ENCODE data around the gene GMIP. TPM values are rescaled to one million over a fixed set of nuclear protein-coding genes. Genes with fewer than 3 reads are reported as not detected.
A peak's percentile ranks its signal among the peaks of the same experiment; 100 is the strongest.
"Not testable (repeated sequence)": the region's sequence is repeated elsewhere in the genome, so short reads cannot be mapped to it uniquely, and the experiment has no call there.

The GMIP gene
- polyA plus RNA-seq, 3 donors from 2014 or later: 38.9 to 84.4 (median 40.0) TPM

DNA sequence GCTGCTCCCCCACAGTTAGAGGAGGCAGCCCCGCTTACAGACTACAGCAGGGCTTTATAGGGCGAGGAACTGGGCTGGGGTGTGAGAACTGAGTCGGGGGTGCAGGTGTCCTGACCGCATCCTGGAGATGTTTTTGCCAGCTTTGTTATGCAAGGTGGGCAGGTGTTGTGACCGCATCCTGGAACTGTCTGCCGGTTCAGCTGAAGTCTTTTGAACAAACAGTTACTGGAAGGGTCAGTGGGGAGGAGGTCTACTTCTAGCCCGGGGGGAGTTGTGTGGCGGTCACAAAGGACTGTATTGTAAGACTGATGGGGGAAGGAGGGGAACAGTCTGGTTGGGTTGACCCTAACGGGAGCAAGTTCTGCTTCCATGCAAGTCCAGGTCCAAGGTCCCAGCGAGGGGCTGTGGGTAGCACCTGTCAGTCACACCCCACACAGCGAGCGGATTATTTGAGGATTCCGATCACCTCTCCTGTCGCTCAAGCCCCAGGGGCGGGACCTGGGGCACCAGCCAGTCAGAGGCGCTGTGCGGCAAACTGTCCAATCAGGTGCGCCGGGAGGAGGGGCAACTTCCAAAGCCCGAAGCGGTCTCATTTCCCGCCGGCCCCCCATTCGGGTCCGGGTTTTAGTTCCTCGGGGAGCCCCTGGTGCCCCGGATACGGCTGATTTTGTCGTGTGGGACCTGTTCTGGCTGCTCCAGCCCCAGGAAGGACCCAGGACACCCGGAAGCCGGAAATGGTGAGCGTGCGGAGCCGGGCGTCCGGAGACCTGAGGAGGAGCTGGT is 25.0 kb upstream of the GMIP start, which contains the start of gene ZNF101:
Gene ZNF101 (plus strand): TSS at position 610 of the 783 bp plus-strand sequence. CDS start 125 bp downstream, at position 735.
- H3K36me3 Mint-ChIP-seq: peaks cover 0 to 12% (median 0%) of the 10 kb centered on the region in 3 donors
- H3K27ac Mint-ChIP-seq: peak within 1 kb of the TSS; percentile 90 to 98 (median 96)
- H3K27me3 Mint-ChIP-seq (ENCODE audit: low read depth in 3 of 3): peaks cover 16 to 30% (median 17%) of the 10 kb centered on the region in 3 donors
- H3K4me3 Mint-ChIP-seq: peak within 1 kb of the TSS; percentile 87 to 95 (median 91)
- peaks cover 0 to 4% (median 2%) of the 10 kb centered on the region in 6 donors for H3K9me3 Mint-ChIP-seq
- DNase-seq: peak; percentile 92 to 94 (median 93)
- H3K4me1 Mint-ChIP-seq: peaks cover 44 to 50% of the 10 kb centered on the region in 2 donors

DNA sequence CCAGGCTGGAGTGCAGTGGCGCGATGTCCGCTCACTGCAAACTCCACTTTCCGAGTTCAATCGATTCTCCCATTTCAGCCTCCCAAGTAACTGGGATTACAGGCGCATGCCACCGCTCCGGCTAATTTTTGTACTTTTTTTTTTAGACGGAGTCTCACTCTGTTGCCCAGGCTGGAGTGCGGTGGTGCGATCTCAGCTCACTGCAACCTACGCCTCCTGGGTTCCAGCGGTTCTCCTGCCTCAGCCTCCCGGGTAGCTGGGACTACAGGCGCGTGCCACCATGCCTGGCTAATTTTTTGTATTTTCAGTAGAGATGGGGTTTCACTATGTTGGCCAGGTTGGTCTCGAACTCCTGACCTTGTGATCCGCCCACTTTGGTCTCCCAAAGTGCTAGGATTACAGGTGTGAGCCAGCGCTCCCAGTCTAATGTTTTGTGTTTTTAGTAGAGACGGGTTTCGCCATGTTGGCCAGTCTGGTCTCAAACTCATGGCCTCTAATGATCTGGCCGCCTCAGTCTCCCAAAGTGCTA is 22.0 kb upstream of the GMIP start:
- not testable (repeated sequence) for H3K9me3 Mint-ChIP-seq, H3K36me3 Mint-ChIP-seq, DNase-seq
- H3K4me1 Mint-ChIP-seq: peaks cover 52 to 54% of the 10 kb centered on the region in 2 donors
- H3K4me3 Mint-ChIP-seq: peak overlapping the region; percentile 14 to 33 (median 27)
- peak overlapping the region in 3 of 6 donors; percentile 24 to 64 (median 53) for H3K27ac Mint-ChIP-seq
- peaks cover 19 to 30% (median 20%) of the 10 kb centered on the region in 3 donors for H3K27me3 Mint-ChIP-seq (ENCODE audit: low read depth in 3 of 3)

DNA sequence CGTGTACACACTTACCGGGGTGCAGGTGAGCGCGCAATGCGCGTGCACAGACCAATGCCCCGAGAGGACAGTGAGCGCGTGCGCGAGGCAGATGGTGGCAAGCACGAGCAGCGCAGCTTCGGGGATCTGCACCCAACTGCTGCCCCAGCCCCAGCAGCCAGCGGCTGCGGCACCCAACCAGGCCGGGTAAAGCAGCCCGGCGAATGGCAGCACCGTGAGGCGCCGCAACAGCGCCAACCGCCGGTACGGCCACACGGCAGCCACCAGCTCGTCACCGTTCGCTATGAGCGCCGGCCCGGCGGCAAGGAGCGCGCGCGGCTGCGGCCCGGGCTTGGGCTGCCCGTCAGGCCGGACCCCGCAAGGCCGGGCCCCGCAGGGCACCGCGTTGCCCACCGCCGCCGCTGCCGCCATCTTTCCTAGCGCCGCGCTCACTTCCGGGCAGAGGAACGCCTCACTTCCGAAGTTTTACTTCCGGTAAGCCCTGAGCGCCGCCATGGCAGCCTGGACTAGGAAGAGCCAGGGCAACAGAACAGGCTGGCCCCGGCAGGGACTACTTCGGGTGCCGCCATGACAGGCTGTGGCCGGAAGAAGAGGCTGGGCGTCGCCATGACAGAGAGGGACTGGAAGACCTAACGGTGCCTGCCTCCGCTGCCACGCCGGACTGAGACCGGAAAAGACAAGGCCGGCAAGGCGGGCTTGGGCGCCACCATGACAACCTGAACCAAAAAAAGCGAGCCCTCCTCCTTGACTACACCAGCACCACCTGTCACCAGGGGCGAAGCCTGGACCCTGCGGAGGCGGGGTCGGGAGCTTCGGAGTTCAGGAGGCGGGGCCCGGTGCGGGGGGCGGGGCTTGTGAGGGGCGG is 20.0 kb upstream of the GMIP start, which contains the start of gene ATP13A1:
Gene ATP13A1 (minus strand): TSS at position 421 of the 865 bp plus-strand sequence. CDS start 10 bp downstream, at position 411.
- Mint-ChIP-seq H3K27me3 (ENCODE audit: low read depth in 3 of 3) (peaks cover 14 to 21% (median 16%) of the 10 kb centered on the region in 3 donors), H3K9me3 (peaks cover 0 to 3% (median 0%) of the 10 kb centered on the region in 6 donors), H3K4me1 (peaks cover 41 to 42% of the 10 kb centered on the region in 2 donors), H3K27ac (peak within 1 kb of the TSS; percentile 90 to 99 (median 96)), H3K36me3 (peaks cover 0 to 1% (median under 1%) of the 10 kb centered on the region in 3 donors), H3K4me3 (peak within 1 kb of the TSS; percentile 90 to 97 (median 93))
- peak; percentile 97 to 98 (median 97) for DNase-seq

DNA sequence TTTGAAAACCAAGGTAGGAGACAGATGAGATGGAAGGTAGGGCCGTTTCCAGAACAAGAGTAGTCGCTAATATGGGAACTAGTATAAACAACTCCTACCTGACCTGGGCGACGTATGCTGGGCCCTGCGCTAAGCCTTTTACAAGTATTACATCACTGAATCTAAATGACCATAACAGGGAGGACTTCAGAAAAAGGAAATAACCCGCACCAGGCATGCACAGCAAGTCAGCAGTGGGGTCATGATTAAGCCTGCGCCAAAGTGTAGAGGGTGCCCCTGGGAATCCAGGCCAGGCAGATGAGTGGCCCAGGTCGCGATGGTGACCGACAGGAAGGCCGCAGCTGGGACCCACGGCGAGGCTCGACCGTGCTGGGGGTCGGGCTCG is 19.4 kb upstream of the GMIP start:
- peaks cover 9 to 15% (median 13%) of the 10 kb centered on the region in 3 donors for H3K27me3 Mint-ChIP-seq (ENCODE audit: low read depth in 3 of 3)
- H3K9me3 Mint-ChIP-seq: no peaks in the 10 kb centered on the region
- peak overlapping the region; percentile 87 to 96 (median 92) for H3K27ac Mint-ChIP-seq
- peaks cover 0 to 6% (median 5%) of the 10 kb centered on the region in 3 donors for H3K36me3 Mint-ChIP-seq
- H3K4me3 Mint-ChIP-seq: peak overlapping the region; percentile 88 to 94 (median 90)
- H3K4me1 Mint-ChIP-seq: peaks cover 35 to 39% of the 10 kb centered on the region in 2 donors
- DNase-seq: no peak

DNA sequence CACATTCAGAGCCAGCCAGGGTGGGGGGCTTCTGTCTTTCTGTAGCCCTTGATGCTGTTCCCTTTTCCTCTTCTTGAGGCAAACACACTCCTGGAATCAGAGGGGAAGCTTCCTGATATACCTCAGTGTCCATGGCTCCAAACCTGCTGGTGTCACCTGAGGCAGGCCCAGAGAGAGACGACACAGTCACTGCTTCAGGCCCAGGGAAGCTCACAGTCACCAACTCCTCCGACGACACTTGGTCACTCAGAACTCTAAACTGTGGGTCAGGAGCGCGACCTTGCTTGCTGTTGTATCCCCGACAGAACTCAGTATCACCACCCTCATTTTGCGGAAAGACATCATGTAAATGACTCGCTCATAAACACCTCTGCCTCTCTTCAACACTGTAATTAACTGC is 18.9 kb upstream of the GMIP start:
- peaks cover 9 to 13% (median 13%) of the 10 kb centered on the region in 3 donors for H3K27me3 Mint-ChIP-seq (ENCODE audit: low read depth in 3 of 3)

DNA sequence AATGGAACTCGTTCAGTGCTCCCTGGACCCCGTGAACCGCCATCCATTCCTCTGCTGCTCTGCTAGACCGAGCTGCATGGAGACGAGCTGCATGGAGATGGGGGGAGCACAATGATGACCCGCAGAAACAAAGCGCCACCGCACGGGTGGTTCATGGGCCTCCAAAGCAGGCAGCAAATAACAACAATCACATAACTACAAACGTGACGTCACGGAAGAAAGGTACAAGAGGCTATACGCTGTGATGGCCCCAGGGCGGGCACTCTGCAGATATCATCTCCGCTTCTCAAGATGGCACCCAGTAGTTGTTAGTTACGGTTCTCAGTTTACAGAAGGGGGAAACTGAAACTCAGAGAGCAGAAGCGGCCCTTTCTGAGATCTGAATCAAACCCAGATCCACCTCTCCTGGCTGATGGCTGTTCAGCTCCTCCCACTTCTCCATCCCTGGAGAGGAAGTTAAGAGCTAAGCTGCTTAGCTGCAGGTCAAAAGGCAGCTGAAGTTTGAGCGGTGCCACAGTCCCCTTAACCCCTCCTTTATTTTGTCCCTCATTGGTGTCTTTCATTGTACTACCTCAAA is 18.3 kb upstream of the GMIP start:
- Mint-ChIP-seq H3K27ac (peak overlapping the region; percentile 18 to 96 (median 70)), H3K9me3 (no peaks in the 10 kb centered on the region)
- DNase-seq: no peak

More for the DNA sequence above, 18.9 kb upstream of the GMIP start:
- no peak for DNase-seq
- Mint-ChIP-seq H3K4me1 (peaks cover 30 to 34% of the 10 kb centered on the region in 2 donors), H3K4me3 (peak overlapping the region; percentile 88 to 94 (median 90)), H3K9me3 (no peaks in the 10 kb centered on the region), H3K27ac (peak overlapping the region; percentile 87 to 96 (median 92)), H3K36me3 (peaks cover 0 to 6% (median 5%) of the 10 kb centered on the region in 3 donors)

DNA sequence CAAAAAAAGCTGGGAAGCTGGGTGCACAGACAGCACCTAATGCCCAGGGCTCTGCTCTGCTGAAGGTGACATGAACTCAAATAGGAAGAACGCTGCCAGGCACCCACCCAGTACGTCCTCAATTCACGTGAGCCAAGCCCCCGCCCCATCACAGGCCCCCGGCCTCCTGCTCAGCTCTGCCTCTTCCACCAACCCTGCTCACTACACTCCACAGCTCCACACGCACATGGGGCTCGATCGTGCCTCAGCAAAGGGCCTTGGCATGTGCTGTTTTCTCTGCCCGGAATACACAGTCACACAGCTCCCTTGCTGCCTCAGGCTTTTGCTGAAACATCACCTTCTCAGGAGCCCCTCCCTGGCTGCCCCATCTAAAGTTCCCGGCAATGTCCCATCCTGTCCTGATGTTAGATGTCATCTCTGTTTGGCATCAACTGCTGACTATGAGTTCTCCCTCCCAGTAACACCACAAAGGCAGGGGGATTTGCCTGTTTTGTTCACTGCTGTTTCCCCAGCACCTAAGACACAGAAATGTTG is 17.8 kb upstream of the GMIP start:
- Mint-ChIP-seq H3K9me3 (no peaks in the 10 kb centered on the region), H3K4me1 (peaks cover 26 to 34% of the 10 kb centered on the region in 2 donors), H3K36me3 (peaks cover 0 to 6% (median 5%) of the 10 kb centered on the region in 3 donors), H3K27me3 (ENCODE audit: low read depth in 3 of 3) (peaks cover 9 to 13% (median 9%) of the 10 kb centered on the region in 3 donors), H3K4me3 (peak overlapping the region; percentile 53 to 94 (median 90)), H3K27ac (peak overlapping the region in 4 of 6 donors; percentile 47 to 90 (median 54))
- DNase-seq: no peak

More for the DNA sequence above, 18.3 kb upstream of the GMIP start:
- Mint-ChIP-seq H3K4me1 (peaks cover 28 to 34% of the 10 kb centered on the region in 2 donors), H3K4me3 (peak overlapping the region; percentile 88 to 94 (median 90)), H3K36me3 (peaks cover 0 to 6% (median 5%) of the 10 kb centered on the region in 3 donors), H3K27me3 (ENCODE audit: low read depth in 3 of 3) (peaks cover 9 to 13% (median 12%) of the 10 kb centered on the region in 3 donors)

DNA sequence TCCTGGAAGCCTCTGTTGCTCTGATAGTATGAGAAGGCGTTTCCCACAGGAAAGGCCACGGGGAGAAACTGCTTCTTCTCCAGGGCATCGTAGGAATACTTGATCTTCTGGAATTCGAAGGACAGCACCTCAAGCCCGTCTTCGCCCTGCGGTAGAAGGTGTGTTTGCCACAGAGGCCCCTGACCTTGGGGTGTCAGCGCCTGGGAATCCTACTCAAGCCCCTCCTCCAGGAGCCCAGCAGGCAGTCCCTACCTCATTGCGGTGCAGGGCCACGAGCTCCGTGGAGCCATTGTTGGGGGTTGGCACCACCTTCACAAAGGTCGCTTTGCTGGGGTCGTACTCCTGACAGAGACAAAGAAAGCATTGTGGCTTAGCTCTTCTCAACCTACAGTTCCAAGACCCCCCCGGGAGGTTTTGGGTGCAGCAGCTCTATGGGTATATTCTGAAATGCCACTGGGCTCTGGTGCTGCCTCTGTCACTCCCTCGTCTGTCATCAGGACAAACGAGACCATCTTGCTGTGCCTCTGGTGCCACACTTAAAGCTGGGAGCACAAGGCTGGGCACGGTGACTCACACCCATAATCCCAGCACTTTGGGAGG is 16.3 kb upstream of the GMIP start:
- Mint-ChIP-seq H3K27me3 (ENCODE audit: low read depth in 3 of 3) (peaks cover 9 to 13% (median 9%) of the 10 kb centered on the region in 3 donors), H3K4me3 (no peak overlapping the region), H3K27ac (no peak overlapping the region), H3K4me1 (peaks cover 26 to 34% of the 10 kb centered on the region in 2 donors), H3K9me3 (no peaks in the 10 kb centered on the region), H3K36me3 (peaks cover 4 to 11% (median 9%) of the 10 kb centered on the region in 3 donors)
- DNase-seq: no peak

DNA sequence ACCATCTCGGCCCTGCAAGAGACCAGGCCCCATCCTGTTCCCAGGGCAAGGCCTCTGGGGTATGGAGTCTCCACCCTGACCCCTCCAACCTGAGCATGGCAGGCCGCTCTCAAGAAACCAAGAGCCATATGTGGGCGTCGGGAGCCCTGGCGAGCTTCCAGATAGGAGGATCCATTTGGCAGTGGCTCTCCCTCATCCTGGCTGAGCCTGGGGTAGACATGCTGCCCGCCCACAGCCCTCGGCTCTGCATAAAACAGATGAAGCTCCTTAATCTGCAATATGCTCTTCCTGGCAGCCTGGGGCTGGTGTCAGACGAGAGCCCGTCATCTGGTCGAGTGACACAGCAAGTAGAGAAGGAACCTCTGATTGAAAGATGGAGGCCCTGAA is 13.9 kb upstream of the GMIP start:
- DNase-seq: no peak
- no peak overlapping the region for H3K27ac Mint-ChIP-seq
- H3K36me3 Mint-ChIP-seq: peaks cover 14 to 18% (median 17%) of the 10 kb centered on the region in 3 donors
- no peak overlapping the region for H3K4me3 Mint-ChIP-seq
- no peaks in the 10 kb centered on the region for H3K9me3 Mint-ChIP-seq
- peaks cover 0 to 2% (median 2%) of the 10 kb centered on the region in 3 donors for H3K27me3 Mint-ChIP-seq (ENCODE audit: low read depth in 3 of 3)
- H3K4me1 Mint-ChIP-seq: peaks cover 14 to 20% of the 10 kb centered on the region in 2 donors

DNA sequence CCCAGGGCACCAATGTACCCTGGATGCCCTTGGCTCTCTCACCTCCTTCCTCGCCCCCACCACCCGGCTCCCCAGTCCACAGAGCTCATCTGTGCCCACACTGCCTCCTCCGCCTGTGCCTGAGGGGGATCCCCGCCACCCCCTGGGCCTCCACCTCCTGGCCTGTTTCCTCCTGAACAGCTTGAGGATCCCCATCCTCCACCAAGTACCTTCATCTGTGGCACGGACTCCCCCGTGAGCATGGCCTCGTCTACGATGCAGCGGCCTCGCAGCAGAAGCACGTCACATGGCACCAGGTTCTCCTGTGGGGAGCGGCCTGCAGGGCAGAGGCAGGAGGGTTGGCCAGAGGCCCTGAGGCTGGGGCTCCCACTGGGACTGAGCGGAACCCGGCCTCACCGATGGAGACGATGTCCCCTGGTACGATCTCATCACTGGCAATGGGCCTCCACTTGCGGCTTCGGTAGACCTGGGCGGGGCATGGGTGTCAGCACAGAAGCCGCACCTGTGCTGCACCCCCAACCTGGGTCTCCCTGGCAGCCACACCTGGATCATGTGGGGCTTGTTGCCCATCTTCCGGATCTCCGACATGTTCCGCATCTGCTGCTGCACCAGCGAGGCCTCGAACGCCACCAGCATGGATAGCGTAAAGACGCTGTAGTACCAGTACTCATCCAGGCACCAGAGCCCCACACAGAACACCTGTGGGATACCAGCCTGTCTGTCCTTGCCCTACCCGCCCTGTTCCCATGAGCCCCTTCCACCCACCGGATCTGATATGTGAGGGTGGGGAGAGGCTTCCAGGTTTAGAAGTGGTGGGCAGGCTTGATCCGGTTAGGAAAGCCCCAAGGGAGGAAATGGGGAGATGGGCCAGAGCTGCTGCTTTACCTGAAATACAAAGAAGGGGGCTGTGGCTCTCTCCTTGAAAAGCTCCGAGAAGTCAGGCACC is 13.3 kb upstream of the GMIP start:
- no peaks in the 10 kb centered on the region for H3K9me3 Mint-ChIP-seq
- peaks cover 0 to 2% (median 2%) of the 10 kb centered on the region in 3 donors for H3K27me3 Mint-ChIP-seq (ENCODE audit: low read depth in 3 of 3)
- peaks cover 15 to 21% (median 18%) of the 10 kb centered on the region in 3 donors for H3K36me3 Mint-ChIP-seq
- no peak for DNase-seq
- H3K27ac Mint-ChIP-seq: peak overlapping the region in 1 of 6 donors; percentile 12
- H3K4me1 Mint-ChIP-seq: peaks cover 7 to 13% of the 10 kb centered on the region in 2 donors
- no peak overlapping the region for H3K4me3 Mint-ChIP-seq

DNA sequence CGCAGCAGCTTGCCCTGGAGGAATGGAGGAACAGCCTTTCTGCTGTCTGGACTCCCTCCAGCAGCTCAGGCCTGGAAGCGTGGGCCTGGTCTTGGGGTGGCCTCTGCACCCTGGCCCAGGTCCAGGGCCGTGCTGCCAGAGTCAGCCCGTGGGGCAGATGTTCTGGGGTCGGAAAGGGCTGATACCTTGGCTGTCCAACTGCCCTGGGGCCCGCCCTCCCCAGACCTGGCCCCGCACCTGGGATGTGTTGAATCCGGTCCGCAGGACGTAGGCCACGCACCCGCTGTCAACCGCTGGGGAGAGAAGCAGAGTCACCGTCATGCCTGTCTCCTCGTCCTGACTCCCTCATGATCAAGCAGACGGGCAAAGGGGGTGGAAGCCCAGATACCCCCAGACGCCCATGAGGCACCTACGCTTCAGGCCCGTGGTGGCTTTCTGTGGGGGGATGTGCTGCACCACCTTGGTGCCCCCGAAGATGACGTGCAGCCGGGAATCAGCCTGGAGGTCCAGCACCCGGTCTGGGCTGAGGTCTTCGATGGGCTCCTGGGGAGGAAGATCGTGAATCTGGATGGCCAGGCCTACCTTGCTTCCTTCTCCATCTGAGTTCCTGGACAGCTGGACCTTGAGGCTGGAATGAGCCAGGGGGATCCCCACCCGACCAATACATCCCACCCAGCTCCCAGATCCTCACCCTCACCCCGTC is 12.3 kb upstream of the GMIP start:
- H3K27ac Mint-ChIP-seq: no peak overlapping the region
- peaks cover 0 to 4% (median 2%) of the 10 kb centered on the region in 3 donors for H3K27me3 Mint-ChIP-seq (ENCODE audit: low read depth in 3 of 3)
- no peaks in the 10 kb centered on the region for H3K9me3 Mint-ChIP-seq
- peaks cover 0 to 5% of the 10 kb centered on the region in 2 donors for H3K4me1 Mint-ChIP-seq
- no peak for DNase-seq
- peaks cover 15 to 21% (median 18%) of the 10 kb centered on the region in 3 donors for H3K36me3 Mint-ChIP-seq
- no peak overlapping the region for H3K4me3 Mint-ChIP-seq
